ENCODE measurements around the gene ATP6V1F.

Gene ATP6V1F

GRCh38 chr7:128882134-128882533 lies 19.5 kb downstream of the ATP6V1F start:
- no peak for DNase-seq (ENCODE audit: low read depth in 2 of 2)

GRCh38 chr7:128883622-128884448 lies 21.2 kb downstream of the ATP6V1F start:
- DNase-seq (ENCODE audit: low read depth in 2 of 2) = peak; percentile 68 to 78

DNA sequence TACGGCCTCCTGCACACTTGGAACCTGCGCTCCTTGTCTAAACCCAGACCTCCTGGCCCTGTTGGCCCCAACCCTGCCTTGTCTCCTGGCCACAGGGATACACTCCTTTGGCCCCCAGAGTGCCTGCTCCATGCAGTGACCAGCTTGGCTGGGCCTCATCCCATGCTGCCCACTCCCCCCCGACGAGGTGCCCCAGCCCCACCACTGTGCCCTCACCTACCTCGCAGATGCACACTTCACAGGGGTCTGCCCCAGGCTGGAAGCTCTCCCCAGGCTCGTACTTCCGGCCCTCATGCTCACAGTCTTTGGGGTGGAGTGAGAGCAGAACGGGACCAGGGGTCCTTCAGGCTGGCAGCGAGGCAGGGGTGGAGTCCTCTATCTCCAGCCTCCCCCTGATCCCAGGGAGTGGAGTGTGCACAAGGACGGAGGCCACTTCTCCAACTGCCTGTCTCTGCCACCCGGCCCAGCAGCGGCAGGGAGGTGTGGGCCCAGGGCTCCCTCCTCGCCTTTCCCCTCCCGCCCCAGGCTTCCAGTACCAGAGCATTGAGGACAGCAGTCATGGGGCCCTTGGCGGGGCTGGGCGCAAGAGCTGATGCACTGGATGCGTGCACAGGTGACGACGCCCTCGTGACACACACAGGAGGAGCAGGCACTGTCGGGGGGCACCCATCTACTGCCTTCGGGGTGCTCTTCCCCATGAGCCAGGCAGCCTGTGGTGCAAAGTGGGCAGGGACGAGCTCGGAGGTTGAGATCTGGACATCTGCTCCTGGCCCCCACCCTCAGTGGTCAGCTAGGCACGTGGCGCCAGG lies 22.1 kb downstream of the ATP6V1F start:
- no peak for DNase-seq (ENCODE audit: low read depth in 2 of 2)

- no peak for DNase-seq (ENCODE audit: low read depth in 2 of 2)
Observed at GRCh38 chr7:128885370-128886187, 22.9 kb downstream of the ATP6V1F start.

DNA sequence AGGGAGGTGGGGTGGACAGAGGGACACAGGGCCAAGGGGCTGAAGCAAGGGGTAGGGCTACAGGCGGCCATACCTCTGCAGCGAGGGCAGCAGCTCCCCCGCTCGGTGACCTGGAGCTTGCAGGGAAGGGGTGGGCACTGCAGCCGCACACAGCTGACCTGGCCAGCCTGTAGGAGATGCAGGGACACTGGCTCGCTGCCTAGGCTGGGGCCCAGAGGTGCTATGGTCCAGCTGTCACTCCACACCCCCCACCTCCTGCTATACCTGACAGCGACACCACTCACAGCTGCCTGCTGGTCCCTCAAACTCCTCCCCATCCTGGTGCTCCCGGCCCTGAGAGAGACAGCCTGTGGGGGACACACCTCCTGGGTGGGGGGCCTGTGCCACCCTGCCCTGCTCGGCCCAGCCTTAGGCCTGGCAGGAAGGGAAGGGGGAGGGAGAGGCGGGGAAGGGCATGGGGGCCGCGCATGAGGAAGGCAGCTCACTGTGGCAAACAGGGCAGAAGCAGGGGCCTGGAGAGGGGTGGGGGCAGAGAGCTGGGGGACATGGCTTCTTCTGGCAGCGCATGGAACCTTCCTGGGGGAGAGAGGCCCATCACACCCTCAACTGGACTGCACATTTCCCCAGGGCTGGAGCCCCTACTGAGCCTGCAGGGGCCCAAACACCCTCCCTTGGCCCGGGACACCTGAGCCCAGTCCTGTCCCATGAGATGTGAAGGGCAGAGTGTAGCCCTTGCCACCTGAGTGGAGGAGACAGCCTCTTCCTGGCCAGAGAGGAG lies 23.9 kb downstream of the ATP6V1F start:
- DNase-seq (ENCODE audit: low read depth in 2 of 2) = no peak

DNA sequence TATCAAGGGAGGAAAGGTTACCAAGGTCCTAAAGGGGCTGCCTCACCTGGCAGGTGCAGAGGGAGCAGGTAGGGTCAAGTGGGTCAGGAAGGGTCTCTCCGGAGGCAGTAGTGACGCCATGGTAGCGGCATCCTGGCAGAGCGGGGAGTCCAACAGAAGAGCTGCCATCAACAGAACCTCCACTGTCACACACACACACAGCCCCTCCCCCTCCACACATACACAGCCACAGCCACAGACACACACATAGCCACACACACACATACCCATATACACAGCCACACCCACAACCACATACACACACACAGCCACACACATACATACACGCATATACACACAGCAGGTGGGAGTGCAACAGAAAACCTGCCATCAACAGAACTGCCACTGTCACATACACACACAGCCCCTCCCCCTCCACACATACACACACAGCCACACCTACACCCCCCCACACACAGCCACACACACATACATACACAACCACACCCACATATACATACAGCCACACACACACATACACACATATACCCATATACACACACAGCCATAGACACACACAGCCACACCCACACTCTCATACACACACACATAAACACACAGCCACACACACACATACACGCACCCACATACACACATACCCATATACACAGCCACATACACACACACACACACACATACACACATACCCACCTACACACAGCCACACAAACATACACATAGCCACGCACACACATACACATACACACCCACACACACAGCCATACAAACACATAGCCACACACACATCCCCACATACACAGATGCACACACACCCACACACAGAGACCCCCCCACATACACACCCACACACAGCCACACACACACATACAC lies 24.7 kb downstream of the ATP6V1F start:
- DNase-seq (ENCODE audit: low read depth in 2 of 2) = no peak

DNA sequence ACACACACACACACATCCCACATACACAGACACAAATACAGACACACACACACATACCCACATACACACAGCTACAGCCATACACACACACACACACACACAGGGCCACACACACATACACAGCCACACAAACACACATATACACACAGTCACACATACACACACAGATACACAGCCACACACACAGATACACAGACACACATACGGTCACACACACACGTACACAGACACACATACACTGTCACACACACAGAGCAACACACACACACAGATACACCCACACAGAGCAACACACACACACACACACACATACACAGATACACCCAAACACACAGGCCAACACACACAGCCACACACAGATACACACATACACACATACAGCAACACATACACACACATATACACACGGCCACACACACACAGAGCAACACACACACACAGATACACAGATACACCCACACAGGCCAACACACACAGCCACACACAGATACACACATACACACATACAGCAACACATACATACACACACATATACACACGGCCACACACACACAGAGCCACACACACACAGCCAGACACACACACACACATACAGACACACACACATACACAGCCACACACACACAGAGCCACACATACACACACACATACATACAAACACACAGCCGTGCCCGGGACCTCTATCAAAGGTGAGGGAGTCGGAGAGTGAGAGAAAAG lies 25.5 kb downstream of the ATP6V1F start:
- DNase-seq (ENCODE audit: low read depth in 2 of 2) = no peak

GRCh38 chr7:128888756-128889095 lies 26.1 kb downstream of the ATP6V1F start:
- DNase-seq (ENCODE audit: low read depth in 2 of 2) = no peak

DNA sequence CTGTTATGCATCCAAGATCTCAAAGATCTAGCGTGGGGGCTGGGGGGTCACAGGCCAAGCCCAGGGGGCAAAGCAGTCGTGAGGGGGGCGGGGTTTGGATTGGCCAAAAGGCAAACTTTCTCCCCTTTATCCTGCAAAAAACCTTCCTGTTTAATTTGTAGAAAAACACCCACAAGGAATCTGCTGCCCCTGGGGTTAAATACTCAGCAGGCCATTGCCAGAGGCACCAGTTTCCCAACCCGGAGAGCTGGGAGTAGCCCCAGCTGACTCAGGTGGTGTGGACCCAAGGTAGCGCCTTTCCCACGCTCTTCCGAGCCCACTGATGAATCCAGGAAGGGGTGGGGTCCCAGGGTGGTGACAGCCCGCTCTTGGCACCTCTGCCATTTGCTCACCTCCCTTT lies 26.5 kb downstream of the ATP6V1F start:
- no peak for DNase-seq (ENCODE audit: low read depth in 2 of 2)

- no peak for DNase-seq (ENCODE audit: low read depth in 2 of 2)
Observed at GRCh38 chr7:128890306-128891109, 27.9 kb downstream of the ATP6V1F start.

GRCh38 chr7:128891110-128891941 lies 28.7 kb downstream of the ATP6V1F start:
- no peak for DNase-seq (ENCODE audit: low read depth in 2 of 2)

DNA sequence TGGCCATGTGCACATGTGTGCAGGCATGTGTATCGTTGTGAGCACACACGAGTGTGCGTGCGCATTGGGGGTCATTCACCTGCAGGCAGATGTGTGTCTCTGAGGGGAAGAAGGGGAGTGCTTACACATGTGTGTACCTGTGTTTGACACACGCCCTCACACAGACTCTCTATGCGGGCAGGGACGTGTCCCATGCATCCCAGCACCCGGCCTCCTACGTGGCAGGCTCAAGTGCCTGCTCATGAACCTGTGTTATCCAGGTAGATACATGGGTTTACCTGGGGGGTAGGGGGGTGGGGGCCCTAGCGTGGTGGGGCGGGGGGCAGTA lies 29.2 kb downstream of the ATP6V1F start:
- DNase-seq (ENCODE audit: low read depth in 2 of 2) = no peak

DNA sequence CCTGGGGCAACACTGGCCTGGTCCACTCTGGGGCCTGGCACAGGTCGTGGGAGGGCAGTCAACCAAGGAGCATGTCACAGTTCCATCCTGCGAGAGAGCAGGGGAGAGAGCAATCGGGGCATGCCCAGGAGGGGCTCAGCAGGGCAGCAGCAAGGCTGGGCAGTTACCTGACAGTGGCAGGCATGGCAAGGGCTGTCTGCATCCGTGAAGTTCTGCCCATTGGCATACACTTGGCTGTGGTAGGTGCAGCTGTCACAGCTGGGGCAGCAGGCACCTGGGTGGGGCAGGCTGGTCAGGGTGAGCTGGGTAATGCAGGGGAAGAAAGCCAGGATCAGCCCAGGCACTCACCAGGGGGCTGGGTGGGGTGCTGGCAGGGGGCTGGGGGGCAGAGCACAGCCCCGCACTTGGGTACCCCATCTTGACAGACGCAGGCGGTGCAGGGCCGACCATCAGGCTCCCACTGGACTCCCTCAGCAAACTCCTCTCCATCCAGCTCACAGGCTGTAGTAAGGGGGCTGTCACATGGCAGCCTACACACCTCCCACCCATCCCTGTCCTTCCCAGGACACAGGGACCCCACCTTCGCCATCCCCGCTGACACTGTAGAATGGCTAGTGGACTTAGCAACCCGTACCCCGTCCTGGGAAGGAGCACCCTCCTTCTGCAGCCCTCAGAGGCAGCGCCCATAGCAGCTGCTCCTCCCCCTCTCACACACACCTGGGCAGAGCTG lies 30.0 kb downstream of the ATP6V1F start:
- no peak for DNase-seq (ENCODE audit: low read depth in 2 of 2)

DNA sequence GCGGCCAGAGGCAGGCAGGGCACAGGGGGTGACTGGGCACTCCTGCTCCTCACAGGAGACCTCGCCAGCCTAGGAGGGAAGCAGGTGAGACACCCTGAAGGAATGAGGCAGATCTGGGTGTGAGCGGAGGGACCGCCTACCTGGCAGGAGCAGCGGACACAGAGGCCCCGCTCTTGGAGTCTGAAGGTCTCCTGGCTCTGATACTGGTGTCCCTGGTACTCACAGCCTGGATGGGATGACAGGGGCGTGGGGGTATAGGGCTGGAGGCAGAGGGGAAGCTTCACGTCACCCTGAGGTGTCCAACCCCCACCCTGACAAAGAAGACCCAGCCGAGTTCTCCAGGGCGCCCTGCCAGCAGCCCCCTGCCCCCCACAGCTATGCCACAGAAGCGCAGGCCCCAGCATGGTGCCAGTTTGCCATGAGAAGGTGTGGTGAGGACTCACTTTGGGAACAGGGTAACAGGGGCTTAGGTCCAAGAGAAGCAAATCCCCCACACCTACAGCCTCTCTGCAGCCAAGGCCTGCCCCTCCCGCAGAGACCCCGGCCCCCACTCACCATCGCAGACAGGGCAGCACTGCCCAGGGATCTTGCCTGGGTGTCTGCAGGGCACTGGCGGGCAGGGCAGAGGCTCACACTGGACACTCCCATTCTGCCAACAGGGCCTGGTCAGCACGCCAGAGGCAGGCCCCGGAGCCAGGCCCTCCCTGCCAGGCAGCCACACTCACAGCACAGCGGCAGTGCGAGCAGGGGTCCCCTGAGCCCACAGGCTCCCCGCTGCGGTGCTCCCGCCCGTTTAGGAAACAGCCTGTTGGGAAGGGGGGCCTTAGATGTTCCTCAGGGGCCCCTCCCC lies 30.8 kb downstream of the ATP6V1F start:
- no peak for DNase-seq (ENCODE audit: low read depth in 2 of 2)

- no peak for DNase-seq (ENCODE audit: low read depth in 2 of 2)
Observed at GRCh38 chr7:128894101-128894440, 31.4 kb downstream of the ATP6V1F start.

DNA sequence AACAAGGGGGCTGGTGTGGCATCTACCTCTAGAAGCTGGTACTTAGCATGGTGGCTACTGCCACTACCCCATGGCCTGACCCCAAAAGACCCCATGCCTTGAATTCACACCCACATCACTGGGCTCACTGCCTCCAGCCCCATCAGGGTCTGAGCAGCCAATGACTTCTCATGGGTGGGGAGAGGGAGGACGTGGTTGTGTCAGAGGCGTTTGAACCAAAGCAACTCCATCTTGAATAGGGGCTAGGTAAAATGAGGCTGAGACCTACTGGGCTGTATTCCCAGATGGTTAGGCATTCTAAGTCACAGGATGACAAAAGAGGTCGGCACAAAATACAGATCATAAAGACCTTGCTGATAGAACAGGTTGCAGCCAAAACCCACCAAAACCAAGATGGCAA lies 32.7 kb downstream of the ATP6V1F start:
- no peak for DNase-seq (ENCODE audit: low read depth in 2 of 2)

GRCh38 chr7:128899392-128899791 lies 36.7 kb downstream of the ATP6V1F start:
- DNase-seq (ENCODE audit: low read depth in 2 of 2) = no peak

All from stimulated activated CD4-positive, alpha-beta T cell treated with anti-CD3 and anti-CD28 coated beads, Interleukin-1b, Interleukin-23, amount 100 ng/mL, for 1 hour (primary cell).